HepG2 (cell line): ENCODE measurements around the gene KLC4. TPM values are rescaled to one million over a fixed set of nuclear protein-coding genes. Genes with fewer than 3 reads are reported as not detected.
A peak's percentile ranks its signal among the peaks of the same experiment; 100 is the strongest.

Experiments used
- ATAC-seq: fragments of 200-7000 bp; cut with Tn5 transposase; 3 replicates; pipeline ENCODE4 v1.9.1; 2020; ENCODE audit warnings: mild to moderate bottlenecking, moderate library complexity
- BruUV-seq: library from RNA; stranded (reverse); fragments of 400-500 nt; replicated peaks from 2 replicates; lab custom pipeline; 2021; lab: Mats Ljungman, UMichigan
- CTCF ChIA-PET: fragments of 300-600 bp; formaldehyde crosslinking; extraction: SDS; loops from one replicate; lab custom pipeline; 2021; ENCODE audit warnings: low total read pairs, inconsistent platforms, low intra/inter-chr PET ratio; lab: Yijun Ruan, JAX
- POLR2A ChIA-PET: fragments of 350-600 bp; sonication (Branson Sonifier 250); formaldehyde crosslinking; loops from one replicate; lab custom pipeline; 2020; ENCODE audit warnings: antibody characterized with exemption, inconsistent platforms; lab: Yijun Ruan, JAX
- DNase-seq: peaks from one replicate; pipeline ENCODE4 v3.0.0-alpha.2; 2015; ENCODE audit warnings: low spot score
- FAIRE-seq: peaks from 3 replicates; lab custom pipeline; 2011; peaks lifted over from hg19 to GRCh38; lab: Jason Lieb, UNC
- H2AFZ ChIP-seq: one replicate; pipeline ENCODE4 v1.6.1; 2011; ENCODE audit warnings: low read length, inconsistent platforms
- H3K27ac ChIP-seq: fragments of 300-600 bp; 3 replicates; pipeline ENCODE4 v1.8.0; 2011; ENCODE audit warnings: mixed run types, mild to moderate bottlenecking, mixed read lengths, low read length, inconsistent platforms; ENCODE audit not compliant: insufficient read depth; ENCODE audit errors: extremely low read length
- H3K27me3 ChIP-seq, 2 experiments: fragments of 200-600 bp in 1 of 2; 2 replicates in 1 of 2; 3 replicates in 1 of 2; pipeline versions ENCODE4 v1.6.0 to v1.8.0; 2011; ENCODE audit warnings: low read length in 2 of 2, mild to moderate bottlenecking in 2 of 2, moderate library complexity in 2 of 2, inconsistent platforms in 1 of 2; ENCODE audit not compliant: insufficient read depth in 2 of 2, control insufficient read depth in 1 of 2
- H3K36me3 ChIP-seq, 2 experiments: fragments of 200-600 bp in 1 of 2; replicated peaks in 1 of 2; 2 replicates in 1 of 2; 3 replicates in 1 of 2; pipeline versions ENCODE4 v1.5.1 to v1.8.0; 2011; ENCODE audit warnings: low read length in 2 of 2, inconsistent platforms in 1 of 2; ENCODE audit not compliant: insufficient read depth in 2 of 2, control insufficient read depth in 1 of 2
- H3K4me1 ChIP-seq: 2 replicates; pipeline ENCODE4 v1.5.1; 2012; ENCODE audit warnings: low read length, inconsistent platforms; ENCODE audit not compliant: insufficient read depth
- H3K4me2 ChIP-seq: 2 replicates; pipeline ENCODE4 v1.6.0; 2011; ENCODE audit warnings: low read depth, low read length, inconsistent platforms
- H3K4me3 ChIP-seq, 3 experiments: fragments of 200-600 bp in 1 of 3; sonication (generic), shearing (Covaris generic) in 1 of 3; replicated peaks in 1 of 3; 2 replicates each; pipeline ENCODE4 v1.5.1; 2011 to 2016; ENCODE audit warnings: low read length in 3 of 3, inconsistent platforms in 2 of 3, low read depth in 2 of 3, mild to moderate bottlenecking in 2 of 3, control low read depth in 1 of 3, mixed read lengths in 1 of 3; ENCODE audit not compliant: insufficient read depth in 1 of 3
- H3K79me2 ChIP-seq: one replicate; pipeline ENCODE4 v1.6.1; 2011; ENCODE audit warnings: low read length, inconsistent platforms; ENCODE audit not compliant: insufficient read depth
- H3K9ac ChIP-seq: 2 replicates; pipeline ENCODE4 v1.6.0; 2011; ENCODE audit warnings: mild to moderate bottlenecking, low read depth, low read length, inconsistent platforms; ENCODE audit not compliant: insufficient read depth
- H3K9me3 ChIP-seq: 2 replicates; pipeline ENCODE4 v1.5.1; 2012; ENCODE audit warnings: mild to moderate bottlenecking, low read length
- H4K20me1 ChIP-seq: 2 replicates; pipeline ENCODE4 v1.6.0; 2011; ENCODE audit warnings: inconsistent platforms, mild to moderate bottlenecking, low read length, moderate library complexity; ENCODE audit not compliant: insufficient read depth
- CCDC6 ChIP-seq: sonication (generic); formaldehyde crosslinking; IDR thresholded peaks from 2 replicates; pipeline ENCODE4 v1.8.1; 2022; ENCODE audit warnings: mild to moderate bottlenecking, missing genetic modification reagents, moderate library complexity
- EP300 ChIP-seq, 3 experiments: sonication (generic) in 1 of 3; formaldehyde crosslinking in 1 of 3; IDR thresholded peaks; 2 replicates each; pipeline versions ENCODE4 v1.5.1 to v1.6.1; 2011 to 2020; ENCODE audit warnings: low read depth in 2 of 3, low read length in 2 of 3, borderline replicate concordance in 1 of 3, improper control_type of control experiment in 1 of 3, mild to moderate bottlenecking in 1 of 3, missing genetic modification reagents in 1 of 3, moderate library complexity in 1 of 3
- FOSL1 ChIP-seq: sonication (generic); formaldehyde crosslinking; IDR thresholded peaks from 2 replicates; pipeline ENCODE4 v1.9.0; 2021; ENCODE audit warnings: missing genetic modification reagents, borderline replicate concordance
- HCFC1 ChIP-seq: fragments of 150-350 bp; IDR thresholded peaks from 2 replicates; pipeline ENCODE4 v1.6.1; 2014; ENCODE audit warnings: low read depth, low read length
- PITX1 ChIP-seq: sonication (generic); formaldehyde crosslinking; IDR thresholded peaks from 2 replicates; pipeline ENCODE4 v1.5.1; 2020; ENCODE audit warnings: mild to moderate bottlenecking, missing genetic modification reagents
- SMAD1 ChIP-seq: sonication (generic); formaldehyde crosslinking; IDR thresholded peaks from 2 replicates; pipeline ENCODE4 v1.4.0; 2020; ENCODE audit warnings: missing genetic modification reagents, low read depth, mild to moderate bottlenecking, borderline replicate concordance
- TMF1 ChIP-seq: sonication (generic); formaldehyde crosslinking; IDR thresholded peaks from 2 replicates; pipeline ENCODE4 v1.8.1; 2022; ENCODE audit warnings: low read depth, missing genetic modification reagents
- ZFP90 ChIP-seq: sonication (generic); formaldehyde crosslinking; IDR thresholded peaks from 2 replicates; pipeline ENCODE4 v1.8.0; 2022; ENCODE audit warnings: missing genetic modification reagents, mild to moderate bottlenecking, inconsistent platforms, borderline replicate concordance
- ZNF607 ChIP-seq: sonication (generic); formaldehyde crosslinking; IDR thresholded peaks from 2 replicates; pipeline ENCODE4 v1.5.1; 2020; ENCODE audit warnings: missing genetic modification reagents, mild to moderate bottlenecking, borderline replicate concordance
- ZNF678 ChIP-seq: sonication (generic); formaldehyde crosslinking; IDR thresholded peaks from 2 replicates; pipeline ENCODE4 v1.4.0; 2020; ENCODE audit warnings: mild to moderate bottlenecking, missing genetic modification reagents
- ZNF709 ChIP-seq: sonication (generic); formaldehyde crosslinking; IDR thresholded peaks from 2 replicates; pipeline ENCODE4 v1.5.0; 2020; ENCODE audit warnings: mild to moderate bottlenecking, missing genetic modification reagents
- WGBS: methylation state at CpG from one replicate; pipeline ENCODE4 v1.1.6; 2017; ENCODE audit warnings: low lambda C conversion rate; 5-methylcytosine and 5-hydroxymethylcytosine counted together
- in situ Hi-C: cut with HindIII; loops from 2 replicates; pipeline ENCODE4 v1.10.0; 2017; ENCODE audit warnings: low pct_unique_long_range_greater_than_20kb; ENCODE audit not compliant: extremely low pct_ligation_motif_present
- intact Hi-C: fragments of 100-400 bp; cut with micrococcal nuclease; formaldehyde crosslinking; loops from one replicate; pipeline ENCODE4 v1.10.0; 2022; ENCODE audit not compliant: unreplicated experiment
- polyA plus RNA-seq, 8 experiments: library from polyadenylated mRNA; depleted of rRNA in 3 of 8; stranded (reverse) in 7 of 8; unstranded in 1 of 8; fragments of >200 nt; fragmentation: Illumina TruSeq in 4 of 8; extraction: Trizol in 4 of 8; gene quantifications; 2 replicates each; pipeline versions ENCODE4 v1.2.1 to v1.2.3, GENCODE V29; 2011 to 2016; ENCODE audit warnings: low read depth in 4 of 8, missing spikeins in 1 of 8, mixed read lengths in 1 of 8; ENCODE audit not compliant: insufficient read depth in 1 of 8
- total RNA-seq, 5 experiments: library from RNA; depleted of rRNA; stranded (reverse); fragments of >200 nt; fragmentation: Illumina TruSeq; extraction: Trizol; gene quantifications; 2 replicates each; pipeline ENCODE4 v1.2.3, GENCODE V29; 2016; ENCODE audit warnings: low read depth in 1 of 5
- TF ChIP-seq, protein P1 (sequence below): sonication (generic); formaldehyde crosslinking; IDR thresholded peaks from 2 replicates; pipeline ENCODE4 v1.4.0; 2020; ENCODE audit warnings: missing genetic modification reagents
- TF ChIP-seq, protein P2 (sequence below): sonication (generic); formaldehyde crosslinking; IDR thresholded peaks from 2 replicates; pipeline ENCODE4 v1.4.0; 2020; ENCODE audit warnings: mild to moderate bottlenecking, missing genetic modification reagents
- TF ChIP-seq, protein P3 (sequence below): sonication (generic); formaldehyde crosslinking; IDR thresholded peaks from 2 replicates; pipeline ENCODE4 v1.4.0; 2020; ENCODE audit warnings: missing genetic modification reagents; ENCODE audit errors: not compliant biosample characterization
- TF ChIP-seq, protein P4 (sequence below): sonication (generic); formaldehyde crosslinking; IDR thresholded peaks from 2 replicates; pipeline ENCODE4 v1.9.0; 2022; ENCODE audit warnings: missing genetic modification reagents, mild to moderate bottlenecking, borderline replicate concordance

Gene KLC4
- total and polyA plus RNA-seq, 2 of the 13 experiments (the other 11 are each of a cell fraction or from before 2014, with no cell fraction given) = 45.4 to 70.4 TPM

DNA sequence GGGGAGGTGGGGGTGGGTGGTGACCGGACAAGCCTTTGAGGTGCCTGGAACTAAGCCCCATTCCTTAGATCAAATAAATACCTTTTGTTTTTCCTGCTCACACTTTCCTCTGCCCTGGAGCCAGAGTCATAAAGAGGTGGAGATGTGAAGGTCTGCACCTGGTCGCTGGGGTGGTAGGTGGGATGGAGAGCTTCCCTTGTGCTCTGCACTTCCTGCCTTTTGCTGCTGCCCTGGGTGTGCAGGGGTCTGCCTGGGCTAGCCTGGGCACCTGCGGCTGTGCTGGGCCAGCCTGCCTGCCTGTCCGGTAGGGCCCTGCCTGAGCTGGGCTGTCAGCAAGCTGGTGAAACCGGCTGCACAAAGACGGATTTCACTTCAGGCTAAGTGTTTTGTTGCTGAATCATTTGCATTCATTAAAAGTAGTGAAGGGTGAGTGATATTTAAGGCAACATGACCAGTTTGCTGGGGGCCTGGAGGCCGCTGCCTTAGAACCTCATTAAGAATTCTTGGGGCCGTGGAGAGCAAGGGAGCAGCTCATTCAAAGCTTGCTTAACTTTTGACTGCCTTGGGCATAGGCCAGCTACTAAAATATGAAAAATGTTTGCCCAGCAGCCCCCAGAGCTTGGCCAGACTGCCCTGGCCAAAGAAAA lies 37.1 kb downstream of the KLC4 start:
- Histone ChIP-seq H3K9ac (peak overlapping the region; percentile 45; the same call in 1 of the 2 replicates), H3K4me1 (peaks cover 64% of the 10 kb centered on the region), H4K20me1 (no peaks in the 10 kb centered on the region), H3K27ac (peak overlapping the region; percentile 41), H3K9me3 (no peaks in the 10 kb centered on the region), H3K36me3 (no peaks in the 10 kb centered on the region), H3K79me2 (peaks cover 78% of the 10 kb centered on the region), H3K27me3 (no peaks in the 10 kb centered on the region; a peak in 1 of 5 replicates), H3K4me3 (peak overlapping the region in 2 of 3 experiments; percentile 9 to 42; a peak in 1 of 6 replicates), H3K4me2 (peak overlapping the region; percentile 67), H2AFZ (no peak overlapping the region)
- no peak for FAIRE-seq
- in situ Hi-C loops = no loop called here
- no TSS peak for BruUV-seq
- no peak for DNase-seq
- peak; percentile 46 for ATAC-seq
- intact Hi-C loops = no loop called here
- ChIA-PET POLR2A (interaction anchor here (0.8 to 3.5 kb wide), 7 partner anchors 14 to 206 kb away, joined by 3 to 22 read pairs (median 3); partner anchors contain the start of genes CNPY3, KLC4, MRPL2 and PEX6), CTCF (no interaction called here)
- 48% methylated on average over 8 of the region's 8 CpGs for WGBS
- TF ChIP-seq, protein P1, sequence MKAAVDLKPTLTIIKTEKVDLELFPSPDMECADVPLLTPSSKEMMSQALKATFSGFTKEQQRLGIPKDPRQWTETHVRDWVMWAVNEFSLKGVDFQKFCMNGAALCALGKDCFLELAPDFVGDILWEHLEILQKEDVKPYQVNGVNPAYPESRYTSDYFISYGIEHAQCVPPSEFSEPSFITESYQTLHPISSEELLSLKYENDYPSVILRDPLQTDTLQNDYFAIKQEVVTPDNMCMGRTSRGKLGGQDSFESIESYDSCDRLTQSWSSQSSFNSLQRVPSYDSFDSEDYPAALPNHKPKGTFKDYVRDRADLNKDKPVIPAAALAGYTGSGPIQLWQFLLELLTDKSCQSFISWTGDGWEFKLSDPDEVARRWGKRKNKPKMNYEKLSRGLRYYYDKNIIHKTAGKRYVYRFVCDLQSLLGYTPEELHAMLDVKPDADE (CRISPR knock-in tag) = no peak
- no peak for TF ChIP-seq TMF1 (CRISPR knock-in tag)
- 0 out of 2 replicates have a peak, but pooled peaks have one; percentile 2 for TF ChIP-seq HCFC1
- no peak for TF ChIP-seq CCDC6
- TF ChIP-seq ZFP90 (CRISPR knock-in tag) = 0 out of 2 replicates have a peak, but pooled peaks have one; percentile 12
- TF ChIP-seq, protein P2, sequence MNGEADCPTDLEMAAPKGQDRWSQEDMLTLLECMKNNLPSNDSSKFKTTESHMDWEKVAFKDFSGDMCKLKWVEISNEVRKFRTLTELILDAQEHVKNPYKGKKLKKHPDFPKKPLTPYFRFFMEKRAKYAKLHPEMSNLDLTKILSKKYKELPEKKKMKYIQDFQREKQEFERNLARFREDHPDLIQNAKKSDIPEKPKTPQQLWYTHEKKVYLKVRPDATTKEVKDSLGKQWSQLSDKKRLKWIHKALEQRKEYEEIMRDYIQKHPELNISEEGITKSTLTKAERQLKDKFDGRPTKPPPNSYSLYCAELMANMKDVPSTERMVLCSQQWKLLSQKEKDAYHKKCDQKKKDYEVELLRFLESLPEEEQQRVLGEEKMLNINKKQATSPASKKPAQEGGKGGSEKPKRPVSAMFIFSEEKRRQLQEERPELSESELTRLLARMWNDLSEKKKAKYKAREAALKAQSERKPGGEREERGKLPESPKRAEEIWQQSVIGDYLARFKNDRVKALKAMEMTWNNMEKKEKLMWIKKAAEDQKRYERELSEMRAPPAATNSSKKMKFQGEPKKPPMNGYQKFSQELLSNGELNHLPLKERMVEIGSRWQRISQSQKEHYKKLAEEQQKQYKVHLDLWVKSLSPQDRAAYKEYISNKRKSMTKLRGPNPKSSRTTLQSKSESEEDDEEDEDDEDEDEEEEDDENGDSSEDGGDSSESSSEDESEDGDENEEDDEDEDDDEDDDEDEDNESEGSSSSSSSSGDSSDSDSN (CRISPR knock-in tag) = 0 out of 2 replicates have a peak, but pooled peaks have one; percentile 23
- TF ChIP-seq, protein P3, sequence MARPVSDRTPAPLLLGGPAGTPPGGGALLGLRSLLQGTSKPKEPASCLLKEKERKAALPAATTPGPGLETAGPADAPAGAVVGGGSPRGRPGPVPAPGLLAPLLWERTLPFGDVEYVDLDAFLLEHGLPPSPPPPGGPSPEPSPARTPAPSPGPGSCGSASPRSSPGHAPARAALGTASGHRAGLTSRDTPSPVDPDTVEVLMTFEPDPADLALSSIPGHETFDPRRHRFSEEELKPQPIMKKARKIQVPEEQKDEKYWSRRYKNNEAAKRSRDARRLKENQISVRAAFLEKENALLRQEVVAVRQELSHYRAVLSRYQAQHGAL (CRISPR knock-in tag) = no peak
- no peak for TF ChIP-seq ZNF709
- 0 out of 2 replicates have a peak, but pooled peaks have one; percentile 28 for TF ChIP-seq SMAD1 (CRISPR knock-in tag)
- TF ChIP-seq ZNF607 (CRISPR knock-in tag) = no peak
- TF ChIP-seq ZNF678 (CRISPR knock-in tag) = no peak
- no peak for TF ChIP-seq FOSL1 (CRISPR knock-in tag)
- TF ChIP-seq PITX1 (CRISPR knock-in tag) = 0 out of 2 replicates have a peak, but pooled peaks have one; percentile 45
- TF ChIP-seq, protein P4, sequence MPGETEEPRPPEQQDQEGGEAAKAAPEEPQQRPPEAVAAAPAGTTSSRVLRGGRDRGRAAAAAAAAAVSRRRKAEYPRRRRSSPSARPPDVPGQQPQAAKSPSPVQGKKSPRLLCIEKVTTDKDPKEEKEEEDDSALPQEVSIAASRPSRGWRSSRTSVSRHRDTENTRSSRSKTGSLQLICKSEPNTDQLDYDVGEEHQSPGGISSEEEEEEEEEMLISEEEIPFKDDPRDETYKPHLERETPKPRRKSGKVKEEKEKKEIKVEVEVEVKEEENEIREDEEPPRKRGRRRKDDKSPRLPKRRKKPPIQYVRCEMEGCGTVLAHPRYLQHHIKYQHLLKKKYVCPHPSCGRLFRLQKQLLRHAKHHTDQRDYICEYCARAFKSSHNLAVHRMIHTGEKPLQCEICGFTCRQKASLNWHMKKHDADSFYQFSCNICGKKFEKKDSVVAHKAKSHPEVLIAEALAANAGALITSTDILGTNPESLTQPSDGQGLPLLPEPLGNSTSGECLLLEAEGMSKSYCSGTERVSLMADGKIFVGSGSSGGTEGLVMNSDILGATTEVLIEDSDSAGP (CRISPR knock-in tag) = peak; percentile 28; the same call in 1 of the 2 replicates
- no peak for TF ChIP-seq EP300 (IDR thresholded peaks at IDR 0.05; ENCODE audit: low read depth in 2 of 2, low read length in 2 of 2)
- TF ChIP-seq EP300 (CRISPR knock-in tag; IDR thresholded peaks at IDR 0.05; ENCODE audit: borderline replicate concordance) = 0 out of 2 replicates have a peak, but pooled peaks have one; percentile 23
